ENCODE measurements around the gene PLCH1.

Gene PLCH1

GRCh38 chr3:155368786-155369185 lies 376.1 kb downstream of the PLCH1 start:
- DNase-seq: no peak

- no peak for DNase-seq
Observed at GRCh38 chr3:155367506-155367905, 377.4 kb downstream of the PLCH1 start.

- no peak for DNase-seq
Observed at GRCh38 chr3:155365178-155365783, 379.6 kb downstream of the PLCH1 start.

GRCh38 chr3:155364492-155364891 lies 380.4 kb downstream of the PLCH1 start:
- DNase-seq: no peak

- DNase-seq: no peak
Observed at GRCh38 chr3:155363690-155364070, 381.2 kb downstream of the PLCH1 start.

- no peak for DNase-seq
Observed at GRCh38 chr3:155362808-155363689, 381.8 kb downstream of the PLCH1 start.

GRCh38 chr3:155360281-155360680 lies 384.6 kb downstream of the PLCH1 start:
- DNase-seq: no peak

- DNase-seq: no peak
Observed at GRCh38 chr3:155356594-155357370, 388.1 kb downstream of the PLCH1 start.

- DNase-seq: no peak
Observed at GRCh38 chr3:155354658-155355057, 390.2 kb downstream of the PLCH1 start.

- no peak for DNase-seq
Observed at GRCh38 chr3:155352900-155353490, 391.9 kb downstream of the PLCH1 start.

GRCh38 chr3:155350571-155350970 lies 394.3 kb downstream of the PLCH1 start:
- no peak for DNase-seq

GRCh38 chr3:155347901-155348300 lies 397.0 kb downstream of the PLCH1 start:
- DNase-seq: no peak

- DNase-seq: no peak
Observed at GRCh38 chr3:155342344-155342743, 402.5 kb downstream of the PLCH1 start.

GRCh38 chr3:155339052-155339451 lies 405.8 kb downstream of the PLCH1 start:
- no peak for DNase-seq

GRCh38 chr3:155335724-155336354 lies 409.0 kb downstream of the PLCH1 start:
- DNase-seq: no peak

GRCh38 chr3:155334914-155335723 lies 409.8 kb downstream of the PLCH1 start:
- no peak for DNase-seq

GRCh38 chr3:155334215-155334913 lies 410.5 kb downstream of the PLCH1 start:
- no peak for DNase-seq

GRCh38 chr3:155332716-155333115 lies 412.2 kb downstream of the PLCH1 start:
- no peak for DNase-seq

- no peak for DNase-seq
Observed at GRCh38 chr3:155331078-155331477, 413.8 kb downstream of the PLCH1 start.

- no peak for DNase-seq
Observed at GRCh38 chr3:155330370-155330769, 414.5 kb downstream of the PLCH1 start.

- no peak for DNase-seq
Observed at GRCh38 chr3:155329513-155330048, 415.3 kb downstream of the PLCH1 start.

Data from activated CD4-positive, alpha-beta T cell treated with anti-CD3 and anti-CD28 coated beads, Interleukin-2, amount 50 U/mL, for 4 hours (primary cell).